Measurements from ENCODE around the gene EHD4. TPM values are rescaled to one million over a fixed set of nuclear protein-coding genes. Genes with fewer than 3 reads are reported as not detected.

The EHD4 gene
- total and polyA plus RNA-seq, 9 of the 15 experiments (the other 6 are each of a cell fraction or from before 2014, with no cell fraction given): 0.89 to 10.3 (median 6.4) TPM

GRCh38 chr15:41890050-41890690 is 82.2 kb downstream of the EHD4 start:
- in situ Hi-C loops (cut with MboI) (no loop called here), intact Hi-C loops (cut with micrococcal nuclease) (no loop called here)
- no peak for ATAC-seq
- Histone ChIP-seq H3K4me2 (ENCODE audit: insufficient read depth, low read length) (no peak overlapping the region), H3K9me1 (ENCODE audit: control insufficient read depth, insufficient read depth, low read length) (peaks cover 3% of the 10 kb centered on the region), H2AFZ (ENCODE audit: low read depth, low read length) (no peak overlapping the region), H3K27ac (ENCODE audit: extremely low read depth, low read depth, low read length) (no peak overlapping the region), H3K36me3 (ENCODE audit: control insufficient read depth, insufficient read depth, low read length) (no peaks in the 10 kb centered on the region), H3K4me3 (no peak overlapping the region), H4K20me1 (replicated peaks; ENCODE audit: control insufficient read depth, insufficient read depth, low read length) (peaks cover 9% of the 10 kb centered on the region; the same call in 1 of the 2 replicates), H3K9me3 (replicated peaks; ENCODE audit: control insufficient read depth, insufficient read depth, low read depth, low read length) (no peaks in the 10 kb centered on the region), H3K27me3 (ENCODE audit: control insufficient read depth in 2 of 2, insufficient read depth in 2 of 2, low read length in 2 of 2) (peaks cover 23 to 74% of the 10 kb centered on the region in 2 experiments; a peak in 3 of 5 replicates), H3K79me2 (ENCODE audit: control insufficient read depth, insufficient read depth, low read length) (no peaks in the 10 kb centered on the region), H3K9ac (ENCODE audit: insufficient read depth in 1 of 2, low read depth in 2 of 2, low read length in 2 of 2) (no peak overlapping the region), H3K4me1 (replicated peaks in 1 of 2; ENCODE audit: control insufficient read depth in 2 of 2, insufficient read depth in 2 of 2, low read length in 2 of 2) (peaks cover 0 to 34% of the 10 kb centered on the region in 2 experiments; a peak in 3 of 5 replicates)
- TF ChIP-seq LEF1 (IDR thresholded peaks at IDR 0.05) (no peak), RBM25 (IDR thresholded peaks at IDR 0.05; ENCODE audit: low read depth, low read length, severe bottlenecking) (no peak), ZC3H8 (IDR thresholded peaks at IDR 0.05) (no peak), HBP1 (CRISPR knock-in tag; IDR thresholded peaks at IDR 0.05) (no peak), MNT (conservative IDR thresholded peaks at IDR 0.05) (no peak), ZNF146 (CRISPR knock-in tag; IDR thresholded peaks at IDR 0.05; ENCODE audit: unreplicated experiment) (no peak), ZNF24 (IDR thresholded peaks at IDR 0.05) (no peak), ELK1 (CRISPR knock-in tag; IDR thresholded peaks at IDR 0.05) (no peak)
- no peak for DNase-seq (ENCODE audit: extremely low read depth in 1 of 4, low spot score in 3 of 4)
- POLR2A ChIA-PET: no interaction called here
- WGBS (ENCODE audit: insufficient coverage, low coverage, missing lambda C conversion rate): 2% methylated on average over 6 of the region's 6 CpGs
- CTCF ChIA-PET (ENCODE audit: low intra/inter-chr PET ratio): no interaction called here
- FAIRE-seq: no peak
- no TSS peak for BruUV-seq (replicated peaks)

Measured in K562 (cell line).